ENCODE results near the gene EEF2K. TPM values are rescaled to one million over a fixed set of nuclear protein-coding genes. Genes with fewer than 3 reads are reported as not detected.

The EEF2K gene
- total RNA-seq, 2 donors from 2014 or later = 58.2 to 75.1 TPM

- Histone ChIP-seq H3K4me3 (no peak overlapping the region), H3K36me3 (no peaks in the 10 kb centered on the region), H3K27me3 (replicated peaks; ENCODE audit: insufficient read depth) (no peaks in the 10 kb centered on the region), H3K9me3 (no peaks in the 10 kb centered on the region), H3K27ac (no peak overlapping the region), H3K4me1 (replicated peaks) (no peaks in the 10 kb centered on the region)
- TF ChIP-seq POLR2A (IDR thresholded peaks at IDR 0.05) = no peak
- TF ChIP-seq POLR2AphosphoS5 (IDR thresholded peaks at IDR 0.05) = no peak
- TF ChIP-seq CTCF (IDR thresholded peaks at IDR 0.05) = no peak
- 90% methylated on average over 5 of the region's 5 CpGs for WGBS
- no peak for DNase-seq (ENCODE audit: low spot score)
- intact Hi-C loops (cut with DNase I) = no loop called here
Observed at GRCh38 chr16:22203091-22203490, 3.0 kb upstream of the EEF2K start.

GRCh38 chr16:22204091-22204655 lies 1.9 kb upstream of the EEF2K start:
- Histone ChIP-seq H3K9me3 (no peaks in the 10 kb centered on the region), H3K27me3 (replicated peaks; ENCODE audit: insufficient read depth) (no peaks in the 10 kb centered on the region), H3K36me3 (no peaks in the 10 kb centered on the region), H3K4me1 (replicated peaks) (no peaks in the 10 kb centered on the region), H3K27ac (no peak overlapping the region), H3K4me3 (no peak overlapping the region)
- no peak for TF ChIP-seq POLR2AphosphoS5 (IDR thresholded peaks at IDR 0.05)
- TF ChIP-seq CTCF (IDR thresholded peaks at IDR 0.05) = no peak
- TF ChIP-seq POLR2A (IDR thresholded peaks at IDR 0.05) = no peak
- WGBS = 98% methylated on average over 2 of the region's 2 CpGs
- no peak for DNase-seq (ENCODE audit: low spot score)
- intact Hi-C loops (cut with DNase I) = no loop called here

GRCh38 chr16:22205577-22206012 lies 483 bp upstream of the EEF2K start:
- TF ChIP-seq POLR2AphosphoS5 (IDR thresholded peaks at IDR 0.05) (no peak), POLR2A (IDR thresholded peaks at IDR 0.05) (no peak), CTCF (IDR thresholded peaks at IDR 0.05) (no peak)
- WGBS = 8% methylated on average over 11 of the region's 11 CpGs
- peak overlapping the region; percentile 78 to 97 for H3K4me3 ChIP-seq
- no peaks in the 10 kb centered on the region for H3K9me3 ChIP-seq
- peaks cover 10% of the 10 kb centered on the region for H3K4me1 ChIP-seq (replicated peaks)
- H3K27me3 ChIP-seq (replicated peaks; ENCODE audit: insufficient read depth) = no peaks in the 10 kb centered on the region
- no peak for DNase-seq (ENCODE audit: low spot score)
- H3K36me3 ChIP-seq = no peaks in the 10 kb centered on the region
- intact Hi-C loops (cut with DNase I) = loop anchor here (2.0 kb wide), 1 partner anchor 33 kb away; no protein-coding TSS in a partner anchor
- peak overlapping the region; percentile 90 to 91 for H3K27ac ChIP-seq

GRCh38 chr16:22206842-22207714 lies 1.0 kb downstream of the EEF2K start:
- Histone ChIP-seq H3K27ac (peak overlapping the region; percentile 90 to 91), H3K36me3 (no peaks in the 10 kb centered on the region), H3K9me3 (no peaks in the 10 kb centered on the region), H3K27me3 (replicated peaks; ENCODE audit: insufficient read depth) (no peaks in the 10 kb centered on the region), H3K4me3 (peak overlapping the region; percentile 78 to 97), H3K4me1 (replicated peaks) (peaks cover 21% of the 10 kb centered on the region)
- peak; percentile 87 for DNase-seq (ENCODE audit: low spot score)
- TF ChIP-seq POLR2A (IDR thresholded peaks at IDR 0.05) = no peak
- peak; percentile 73 for TF ChIP-seq POLR2AphosphoS5 (IDR thresholded peaks at IDR 0.05)
- intact Hi-C loops (cut with DNase I) = loop anchor here (2.0 kb wide), 1 partner anchor 32 kb away; no protein-coding TSS in a partner anchor
- 5% methylated on average over 35 of the region's 35 CpGs for WGBS

- H3K27ac ChIP-seq = peak overlapping the region; percentile 90 to 91
- H3K36me3 ChIP-seq = no peaks in the 10 kb centered on the region
- H3K4me3 ChIP-seq = peak overlapping the region; percentile 78 to 97
- peaks cover 27% of the 10 kb centered on the region for H3K4me1 ChIP-seq (replicated peaks)
- H3K9me3 ChIP-seq = no peaks in the 10 kb centered on the region
- intact Hi-C loops (cut with DNase I) = loop anchor here (2.0 kb wide), 1 partner anchor 31 kb away; no protein-coding TSS in a partner anchor
- WGBS = 41% methylated on average over 10 of the region's 10 CpGs
- H3K27me3 ChIP-seq (replicated peaks; ENCODE audit: insufficient read depth) = no peaks in the 10 kb centered on the region
- DNase-seq (ENCODE audit: low spot score) = no peak
- TF ChIP-seq POLR2AphosphoS5 (IDR thresholded peaks at IDR 0.05) = no peak
- no peak for TF ChIP-seq POLR2A (IDR thresholded peaks at IDR 0.05)
- TF ChIP-seq CTCF (IDR thresholded peaks at IDR 0.05) = no peak
Observed at GRCh38 chr16:22207715-22208360, 1.8 kb downstream of the EEF2K start.

All from prostate gland (tissue), 2 donors.